Liver (tissue), 3 donors: ENCODE results near the gene WIPF2.

ENCODE experiments used
- CTCF ChIP-seq: fragments of 150-350 bp; IDR thresholded peaks from 2 replicates; pipeline ENCODE4 v1.5.1; 2017; ENCODE audit warnings: improper control_type of control experiment, low read depth, low read length; ENCODE audit not compliant: missing input control
- EGR1 ChIP-seq, 2 donors: IDR thresholded peaks; 2 replicates each; pipeline ENCODE4 v1.6.1; 2016 to 2018; ENCODE audit warnings: antibody characterized with exemption in 2 of 2, low read depth in 2 of 2
- FOXA2 ChIP-seq: IDR thresholded peaks from 2 replicates; pipeline ENCODE4 v1.6.1; 2016; ENCODE audit warnings: antibody characterized with exemption
- MAX ChIP-seq: IDR thresholded peaks from 2 replicates; pipeline ENCODE4 v1.6.1; 2016; ENCODE audit warnings: antibody characterized with exemption
- REST ChIP-seq: IDR thresholded peaks from 2 replicates; pipeline ENCODE4 v1.6.1; 2016; ENCODE audit warnings: antibody characterized with exemption, mild to moderate bottlenecking
- donor health status: healthy.
- donor health status: healthy.

DNA sequence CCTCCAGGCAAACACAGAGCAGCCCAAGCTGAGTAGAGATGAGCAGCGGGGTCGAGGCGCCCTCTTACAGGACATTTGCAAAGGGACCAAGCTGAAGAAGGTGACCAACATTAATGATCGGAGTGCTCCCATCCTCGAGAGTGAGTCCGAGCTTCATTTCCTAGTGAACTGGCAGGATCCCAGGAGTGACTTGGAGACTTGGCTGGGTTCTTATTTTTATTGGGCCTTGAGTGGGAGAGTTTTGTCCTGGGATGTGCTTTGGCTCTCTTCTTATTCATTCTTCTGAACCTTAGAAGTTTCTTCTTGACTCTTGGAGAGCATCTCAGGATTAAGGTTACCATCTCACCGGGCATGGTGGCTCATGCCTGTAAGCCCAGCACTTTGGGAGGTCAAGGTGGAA, 41.4 kb downstream of the WIPF2 start:
- TF ChIP-seq FOXA2 = no peak
- TF ChIP-seq MAX = no peak
- no peak for TF ChIP-seq CTCF
- no peak for TF ChIP-seq EGR1 (IDR thresholded peaks at IDR 0.05; ENCODE audit: low read depth in 2 of 2)
- no peak for TF ChIP-seq REST
